AML-193 (cell line): ENCODE results near the gene ZRANB3.
A peak's percentile ranks its signal among the peaks of the same experiment; 100 is the strongest.
"Not testable (repeated sequence)": the region's sequence is repeated elsewhere in the genome, so short reads cannot be mapped to it uniquely, and the experiment has no call there.

Source experiments
- DNase-seq, 2 experiments: peaks; one replicate each; lab custom pipeline; 2025; lab: John Stamatoyannopoulos, UW

ZRANB3 gene

GRCh38 chr2:135485441-135485840, 45.6 kb downstream of the ZRANB3 start:
- DNase-seq = no peak

- no peak for DNase-seq
These were observed 55.9 kb downstream of the ZRANB3 start for GRCh38 chr2:135475128-135475527.

- peak; percentile 31 for DNase-seq
These were observed 57.5 kb downstream of the ZRANB3 start for GRCh38 chr2:135473567-135473966.

GRCh38 chr2:135471106-135471505, 59.9 kb downstream of the ZRANB3 start:
- DNase-seq = no peak

GRCh38 chr2:135457279-135457678, 73.7 kb downstream of the ZRANB3 start:
- DNase-seq = no peak

- no peak for DNase-seq
These were observed 74.2 kb downstream of the ZRANB3 start for GRCh38 chr2:135456835-135457234.

- DNase-seq = no peak
These were observed 74.6 kb downstream of the ZRANB3 start for GRCh38 chr2:135456431-135456830.

GRCh38 chr2:135454608-135455007, 76.4 kb downstream of the ZRANB3 start:
- no peak for DNase-seq

GRCh38 chr2:135453027-135453426, 78.0 kb downstream of the ZRANB3 start:
- not testable (repeated sequence) for DNase-seq

GRCh38 chr2:135451966-135452365, 79.1 kb downstream of the ZRANB3 start:
- peak in 1 of 2 experiments; percentile 4 for DNase-seq

- DNase-seq = not testable (repeated sequence)
These were observed 88.0 kb downstream of the ZRANB3 start for GRCh38 chr2:135443013-135443412.

GRCh38 chr2:135435155-135435554, 95.9 kb downstream of the ZRANB3 start:
- not testable (repeated sequence) for DNase-seq

- no peak for DNase-seq
These were observed 106.2 kb downstream of the ZRANB3 start for GRCh38 chr2:135424849-135425248.

- DNase-seq = no peak
These were observed 108.1 kb downstream of the ZRANB3 start for GRCh38 chr2:135422898-135423297.

- DNase-seq = no peak
These were observed 119.4 kb downstream of the ZRANB3 start for GRCh38 chr2:135411646-135412045.

- DNase-seq = no peak
These were observed 121.6 kb downstream of the ZRANB3 start for GRCh38 chr2:135409436-135409835.

GRCh38 chr2:135396259-135396658, 134.8 kb downstream of the ZRANB3 start:
- DNase-seq = not testable (repeated sequence)

GRCh38 chr2:135386993-135387392, 144.0 kb downstream of the ZRANB3 start:
- DNase-seq = no peak

- no peak for DNase-seq
These were observed 152.4 kb downstream of the ZRANB3 start for GRCh38 chr2:135378591-135378990.

GRCh38 chr2:135373702-135374101, 157.3 kb downstream of the ZRANB3 start:
- no peak for DNase-seq

- no peak for DNase-seq
These were observed 181.1 kb downstream of the ZRANB3 start for GRCh38 chr2:135349941-135350340.

GRCh38 chr2:135348096-135348704, 182.8 kb downstream of the ZRANB3 start:
- not testable (repeated sequence) for DNase-seq

GRCh38 chr2:135337071-135337470, 193.9 kb downstream of the ZRANB3 start:
- DNase-seq = no peak

- DNase-seq = no peak
These were observed 195.8 kb downstream of the ZRANB3 start for GRCh38 chr2:135335256-135335655.
